ENCODE data around the gene GP1BA. TPM values are rescaled to one million over a fixed set of nuclear protein-coding genes. Genes with fewer than 3 reads are reported as not detected.

GP1BA gene
- polyA plus RNA-seq, 1 donor from 2014 or later: not detected

DNA sequence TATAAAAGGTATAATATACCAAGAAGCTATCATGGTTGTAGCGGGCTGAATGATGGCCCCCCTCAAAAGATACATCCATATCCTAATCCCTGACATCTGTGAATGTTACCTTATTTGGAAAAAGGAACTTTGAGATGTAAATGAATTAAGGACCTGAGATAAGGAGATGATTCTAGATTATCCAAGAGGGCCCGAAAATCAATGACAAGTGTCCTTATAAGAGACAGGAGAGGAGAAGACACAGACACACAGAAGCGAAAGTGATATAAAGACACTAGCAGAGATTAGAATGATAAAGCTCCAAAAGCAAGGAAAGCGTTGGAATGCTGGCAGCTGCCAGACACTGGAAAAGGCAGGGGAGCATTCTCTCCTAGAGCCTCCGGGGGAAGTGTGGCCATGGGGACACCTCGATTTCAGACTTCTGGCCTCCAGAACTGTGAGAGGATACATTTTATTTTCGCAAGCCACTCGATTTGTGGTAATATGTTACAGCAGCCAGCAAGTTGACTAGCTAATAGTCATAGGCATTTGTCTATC is 12.5 kb upstream of the GP1BA start:
- TF ChIP-seq EZH2 (IDR thresholded peaks at IDR 0.05; ENCODE audit: borderline replicate concordance, insufficient read depth, low read length, poor library complexity, severe bottlenecking) (no peak), RAD21 (conservative IDR thresholded peaks at IDR 0.05) (no peak), EP300 (conservative IDR thresholded peaks at IDR 0.05; ENCODE audit: poor library complexity, severe bottlenecking) (no peak), MXI1 (conservative IDR thresholded peaks at IDR 0.05; ENCODE audit: poor library complexity, severe bottlenecking) (no peak), POLR2AphosphoS5 (IDR thresholded peaks at IDR 0.05) (no peak), TAF1 (IDR thresholded peaks at IDR 0.05; ENCODE audit: low read depth) (no peak), SMC3 (conservative IDR thresholded peaks at IDR 0.05; ENCODE audit: poor library complexity) (no peak)
- TF ChIP-seq, protein P1, sequence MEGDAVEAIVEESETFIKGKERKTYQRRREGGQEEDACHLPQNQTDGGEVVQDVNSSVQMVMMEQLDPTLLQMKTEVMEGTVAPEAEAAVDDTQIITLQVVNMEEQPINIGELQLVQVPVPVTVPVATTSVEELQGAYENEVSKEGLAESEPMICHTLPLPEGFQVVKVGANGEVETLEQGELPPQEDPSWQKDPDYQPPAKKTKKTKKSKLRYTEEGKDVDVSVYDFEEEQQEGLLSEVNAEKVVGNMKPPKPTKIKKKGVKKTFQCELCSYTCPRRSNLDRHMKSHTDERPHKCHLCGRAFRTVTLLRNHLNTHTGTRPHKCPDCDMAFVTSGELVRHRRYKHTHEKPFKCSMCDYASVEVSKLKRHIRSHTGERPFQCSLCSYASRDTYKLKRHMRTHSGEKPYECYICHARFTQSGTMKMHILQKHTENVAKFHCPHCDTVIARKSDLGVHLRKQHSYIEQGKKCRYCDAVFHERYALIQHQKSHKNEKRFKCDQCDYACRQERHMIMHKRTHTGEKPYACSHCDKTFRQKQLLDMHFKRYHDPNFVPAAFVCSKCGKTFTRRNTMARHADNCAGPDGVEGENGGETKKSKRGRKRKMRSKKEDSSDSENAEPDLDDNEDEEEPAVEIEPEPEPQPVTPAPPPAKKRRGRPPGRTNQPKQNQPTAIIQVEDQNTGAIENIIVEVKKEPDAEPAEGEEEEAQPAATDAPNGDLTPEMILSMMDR (IDR thresholded peaks at IDR 0.05; ENCODE audit: poor library complexity, severe bottlenecking): no peak
- TF ChIP-seq, protein P2, sequence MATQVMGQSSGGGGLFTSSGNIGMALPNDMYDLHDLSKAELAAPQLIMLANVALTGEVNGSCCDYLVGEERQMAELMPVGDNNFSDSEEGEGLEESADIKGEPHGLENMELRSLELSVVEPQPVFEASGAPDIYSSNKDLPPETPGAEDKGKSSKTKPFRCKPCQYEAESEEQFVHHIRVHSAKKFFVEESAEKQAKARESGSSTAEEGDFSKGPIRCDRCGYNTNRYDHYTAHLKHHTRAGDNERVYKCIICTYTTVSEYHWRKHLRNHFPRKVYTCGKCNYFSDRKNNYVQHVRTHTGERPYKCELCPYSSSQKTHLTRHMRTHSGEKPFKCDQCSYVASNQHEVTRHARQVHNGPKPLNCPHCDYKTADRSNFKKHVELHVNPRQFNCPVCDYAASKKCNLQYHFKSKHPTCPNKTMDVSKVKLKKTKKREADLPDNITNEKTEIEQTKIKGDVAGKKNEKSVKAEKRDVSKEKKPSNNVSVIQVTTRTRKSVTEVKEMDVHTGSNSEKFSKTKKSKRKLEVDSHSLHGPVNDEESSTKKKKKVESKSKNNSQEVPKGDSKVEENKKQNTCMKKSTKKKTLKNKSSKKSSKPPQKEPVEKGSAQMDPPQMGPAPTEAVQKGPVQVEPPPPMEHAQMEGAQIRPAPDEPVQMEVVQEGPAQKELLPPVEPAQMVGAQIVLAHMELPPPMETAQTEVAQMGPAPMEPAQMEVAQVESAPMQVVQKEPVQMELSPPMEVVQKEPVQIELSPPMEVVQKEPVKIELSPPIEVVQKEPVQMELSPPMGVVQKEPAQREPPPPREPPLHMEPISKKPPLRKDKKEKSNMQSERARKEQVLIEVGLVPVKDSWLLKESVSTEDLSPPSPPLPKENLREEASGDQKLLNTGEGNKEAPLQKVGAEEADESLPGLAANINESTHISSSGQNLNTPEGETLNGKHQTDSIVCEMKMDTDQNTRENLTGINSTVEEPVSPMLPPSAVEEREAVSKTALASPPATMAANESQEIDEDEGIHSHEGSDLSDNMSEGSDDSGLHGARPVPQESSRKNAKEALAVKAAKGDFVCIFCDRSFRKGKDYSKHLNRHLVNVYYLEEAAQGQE (IDR thresholded peaks at IDR 0.05; ENCODE audit: borderline replicate concordance): no peak
- Histone ChIP-seq H3K36me3 (ENCODE audit: insufficient read depth, low read length) (no peaks in the 10 kb centered on the region), H3F3A (ENCODE audit: insufficient read depth, low read length, poor library complexity, severe bottlenecking) (no peaks in the 10 kb centered on the region), H3K4me2 (ENCODE audit: low read length) (no peak overlapping the region), H2AFZ (ENCODE audit: low read depth, low read length) (no peak overlapping the region), H3K9me2 (ENCODE audit: insufficient read depth, low read length) (no peaks in the 10 kb centered on the region), H3K4me3 (ENCODE audit: low read length) (no peak overlapping the region), H4K20me1 (ENCODE audit: insufficient read depth) (no peaks in the 10 kb centered on the region), H3K79me2 (replicated peaks; ENCODE audit: insufficient read depth, low read length) (no peaks in the 10 kb centered on the region), H3K27me3 (ENCODE audit: insufficient read depth, low read depth, low read length) (no peaks in the 10 kb centered on the region), H3K9me3 (ENCODE audit: low read length) (no peaks in the 10 kb centered on the region), H3K27ac (ENCODE audit: low read length) (no peak overlapping the region), H3K9ac (ENCODE audit: low read length) (no peak overlapping the region)

DNA sequence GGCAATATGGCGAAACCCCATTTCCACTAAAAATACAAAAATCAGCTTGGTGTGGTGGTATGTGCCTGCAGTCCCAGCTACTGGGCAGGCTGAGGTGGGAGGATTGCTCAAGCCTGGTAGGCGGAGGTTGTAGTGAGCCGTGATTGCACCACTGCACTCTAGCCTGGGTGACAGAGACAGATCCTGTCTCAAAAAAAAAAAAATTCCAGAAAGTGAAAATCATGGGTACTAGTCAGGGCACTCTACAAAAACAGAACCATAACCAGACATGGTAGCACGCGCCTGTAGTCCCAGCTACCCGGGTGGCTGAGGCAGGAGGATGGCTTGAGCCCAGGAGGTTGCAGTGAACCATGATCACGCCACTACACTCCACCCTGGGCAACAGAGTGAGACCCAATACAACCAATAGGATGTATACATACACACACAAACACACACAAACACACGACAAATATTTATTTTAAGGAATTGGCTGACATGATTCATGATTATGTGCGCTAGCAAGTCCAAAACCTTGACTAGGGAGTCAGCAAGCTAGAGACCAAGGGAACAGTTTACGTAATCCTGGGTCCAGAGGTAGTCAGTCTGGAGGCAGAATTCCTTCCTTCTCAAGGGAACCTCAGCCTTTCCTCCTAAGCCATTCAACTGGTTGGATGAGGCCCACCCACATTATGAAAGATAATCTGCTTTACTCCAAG is 11.6 kb upstream of the GP1BA start:
- no peaks in the 10 kb centered on the region for H3K9me2 ChIP-seq (ENCODE audit: insufficient read depth, low read length)
- H3F3A ChIP-seq (ENCODE audit: insufficient read depth, low read length, poor library complexity, severe bottlenecking): no peaks in the 10 kb centered on the region
- no peak overlapping the region for H3K9ac ChIP-seq (ENCODE audit: low read length)
- no peaks in the 10 kb centered on the region for H3K79me2 ChIP-seq (replicated peaks; ENCODE audit: insufficient read depth, low read length)
- H4K20me1 ChIP-seq (ENCODE audit: insufficient read depth): no peaks in the 10 kb centered on the region
- no peak overlapping the region for H2AFZ ChIP-seq (ENCODE audit: low read depth, low read length)
- no peaks in the 10 kb centered on the region for H3K36me3 ChIP-seq (ENCODE audit: insufficient read depth, low read length)
- no peaks in the 10 kb centered on the region for H3K27me3 ChIP-seq (ENCODE audit: insufficient read depth, low read depth, low read length)
- H3K4me3 ChIP-seq (ENCODE audit: low read length): no peak overlapping the region
- TF ChIP-seq, protein P2 (IDR thresholded peaks at IDR 0.05; ENCODE audit: borderline replicate concordance): no peak
- TF ChIP-seq RAD21 (conservative IDR thresholded peaks at IDR 0.05): no peak
- TF ChIP-seq MXI1 (conservative IDR thresholded peaks at IDR 0.05; ENCODE audit: poor library complexity, severe bottlenecking): no peak
- TF ChIP-seq TAF1 (IDR thresholded peaks at IDR 0.05; ENCODE audit: low read depth): no peak
- TF ChIP-seq POLR2AphosphoS5 (IDR thresholded peaks at IDR 0.05): no peak
- TF ChIP-seq EZH2 (IDR thresholded peaks at IDR 0.05; ENCODE audit: borderline replicate concordance, insufficient read depth, low read length, poor library complexity, severe bottlenecking): no peak
- TF ChIP-seq SMC3 (conservative IDR thresholded peaks at IDR 0.05; ENCODE audit: poor library complexity): no peak
- no peak for TF ChIP-seq EP300 (conservative IDR thresholded peaks at IDR 0.05; ENCODE audit: poor library complexity, severe bottlenecking)
- TF ChIP-seq, protein P1 (IDR thresholded peaks at IDR 0.05; ENCODE audit: poor library complexity, severe bottlenecking): no peak
- H3K4me2 ChIP-seq (ENCODE audit: low read length): no peak overlapping the region
- no peak overlapping the region for H3K27ac ChIP-seq (ENCODE audit: low read length)
- H3K9me3 ChIP-seq (ENCODE audit: low read length): no peaks in the 10 kb centered on the region
